HG03159 (cell line): ENCODE data around the gene UBE2S.
"Not testable (repeated sequence)": the region's sequence is repeated elsewhere in the genome, so short reads cannot be mapped to it uniquely, and the experiment has no call there.

ENCODE experiments used
- ATAC-seq: cut with Tn5 transposase; IDR thresholded peaks from one replicate; pipeline ENCODE4 v1.9.1; 2021; ENCODE audit warnings: mild to moderate bottlenecking, moderate library complexity; ENCODE audit not compliant: unreplicated experiment

UBE2S gene

DNA sequence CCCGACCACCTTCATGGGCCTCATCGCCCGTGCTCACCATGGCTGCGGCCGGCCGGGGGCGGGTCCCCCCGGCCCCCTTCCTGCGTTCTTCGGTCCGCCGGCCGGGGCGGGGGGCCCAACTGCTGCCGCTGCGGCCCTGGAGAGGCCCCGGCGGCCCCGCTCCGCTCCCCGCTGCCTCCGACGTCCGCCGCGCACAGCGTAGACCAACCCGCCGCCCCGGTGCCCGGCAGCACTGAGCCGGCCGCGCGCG lies at the start of gene UBE2S:
TSS of gene UBE2S (minus strand) at position 239 of the 250 bp plus-strand sequence. CDS start at position 40, 199 bp downstream.
- ATAC-seq: not testable (repeated sequence)

DNA sequence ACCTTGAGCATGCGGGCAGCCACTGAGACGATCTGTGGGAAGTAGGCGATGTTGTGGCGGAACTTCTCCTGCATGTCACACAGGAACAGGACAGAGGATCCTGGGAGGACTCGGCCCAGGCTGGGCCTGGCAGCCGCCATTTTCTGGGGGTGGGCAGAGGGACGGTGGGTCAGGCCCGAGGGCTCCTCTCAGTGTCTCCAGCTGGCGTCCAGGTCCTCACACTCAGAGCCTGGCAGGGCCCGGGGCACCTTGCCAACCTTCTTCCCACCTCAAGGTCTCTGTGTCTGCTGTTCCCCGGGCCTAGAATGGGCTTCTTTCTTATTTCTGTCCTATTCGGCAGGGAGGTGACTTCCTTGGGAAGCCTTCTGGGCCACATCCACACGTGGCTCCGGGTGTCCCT lies 48.8 kb upstream of the UBE2S start:
- ATAC-seq: no peak

GRCh38 chr19:55455576-55456235 lies 48.1 kb upstream of the UBE2S start:
- ATAC-seq: no peak

DNA sequence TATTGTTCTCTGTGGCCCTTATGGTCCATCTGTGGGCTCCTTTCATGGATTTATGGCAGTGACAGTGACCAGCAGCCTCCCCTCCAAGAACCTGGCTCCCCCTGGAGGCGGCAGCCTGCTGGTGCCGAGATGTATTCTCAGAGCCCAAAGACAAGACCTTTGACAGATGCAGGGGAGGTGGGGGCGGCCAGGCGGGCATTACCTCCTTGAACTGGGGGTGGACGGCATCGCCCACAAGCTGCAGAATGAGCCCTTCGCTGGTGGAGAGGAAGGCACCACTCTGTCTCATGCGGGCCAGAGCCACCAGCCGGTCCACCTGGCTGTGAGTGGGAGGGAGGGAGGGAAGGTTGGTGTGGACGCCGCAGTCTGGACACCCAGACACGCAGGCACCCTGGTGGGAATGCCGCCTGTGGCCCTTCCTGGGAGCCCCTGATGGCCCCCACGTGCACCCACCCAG lies 47.2 kb upstream of the UBE2S start:
- no peak for ATAC-seq

DNA sequence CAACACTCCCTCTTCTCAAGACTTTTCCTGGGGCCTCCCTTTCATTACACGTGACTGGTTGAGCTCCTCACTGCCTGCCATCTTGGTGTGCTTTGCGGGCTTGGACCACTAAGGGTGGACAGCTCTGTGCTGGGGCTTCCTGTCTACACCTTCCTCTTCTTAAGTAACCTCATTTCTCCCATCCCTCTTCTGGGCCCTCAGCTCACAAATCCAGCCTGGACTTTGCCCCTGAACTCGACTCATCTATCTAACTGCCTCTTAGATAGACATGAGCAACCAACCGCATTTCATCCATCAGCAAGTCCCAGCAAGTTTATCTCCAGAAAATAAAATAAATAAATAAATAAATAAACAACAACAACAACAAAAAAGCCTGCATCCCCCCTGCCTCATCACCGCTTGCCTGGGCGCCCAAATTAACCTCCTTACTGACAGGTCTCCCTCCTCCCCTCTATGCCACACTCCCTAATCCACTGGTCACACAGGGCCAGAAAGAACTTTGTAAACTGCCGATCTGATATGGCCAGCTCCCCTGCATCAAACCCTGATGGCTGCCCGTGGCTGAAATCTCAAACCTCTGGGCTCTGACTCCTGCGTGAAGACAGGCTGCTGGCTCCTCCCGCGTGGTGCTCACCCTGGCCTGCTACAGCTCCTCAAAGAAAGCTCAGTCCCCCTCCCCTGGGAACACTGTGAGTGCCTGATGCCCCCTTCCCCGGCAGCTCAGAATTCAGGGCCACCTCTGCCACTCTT lies 46.1 kb upstream of the UBE2S start:
- no peak for ATAC-seq

- ATAC-seq: no peak
Measured at GRCh38 chr19:55452749-55453346, 45.3 kb upstream of the UBE2S start.

- ATAC-seq: no peak
Measured at GRCh38 chr19:55451965-55452748, 44.6 kb upstream of the UBE2S start.

GRCh38 chr19:55451163-55451964 lies 43.8 kb upstream of the UBE2S start:
- ATAC-seq: no peak

DNA sequence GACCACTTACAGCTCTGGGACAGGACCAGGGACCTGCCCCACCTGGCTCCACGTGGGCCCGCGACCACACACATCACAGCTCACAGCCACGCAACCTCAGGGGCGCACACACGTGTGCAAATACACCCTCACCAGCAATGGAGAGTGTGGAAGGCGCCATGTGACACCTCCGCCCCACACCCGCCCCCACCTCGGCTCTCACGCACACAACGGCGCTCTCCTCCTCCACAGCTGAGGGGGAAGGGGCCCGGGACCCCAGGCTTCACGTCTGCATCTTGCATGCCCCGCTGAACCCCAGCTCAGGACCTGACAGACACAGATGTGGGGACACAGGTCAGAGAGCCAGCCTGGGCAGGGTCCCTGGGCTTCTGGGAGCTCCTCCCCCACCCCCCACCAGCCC lies 41.9 kb upstream of the UBE2S start:
- ATAC-seq: no peak

DNA sequence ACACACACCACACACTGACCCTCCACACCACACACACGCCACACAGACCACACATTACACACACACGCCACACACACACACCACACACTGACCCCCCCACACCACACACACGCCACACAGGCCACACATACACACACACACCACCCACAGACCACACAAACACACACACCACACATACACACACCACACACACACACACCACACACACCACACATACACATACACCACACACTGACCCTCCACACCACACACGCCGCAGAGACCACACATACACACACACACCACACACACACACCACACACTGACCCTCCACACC lies 40.5 kb upstream of the UBE2S start:
- ATAC-seq: not testable (repeated sequence)

DNA sequence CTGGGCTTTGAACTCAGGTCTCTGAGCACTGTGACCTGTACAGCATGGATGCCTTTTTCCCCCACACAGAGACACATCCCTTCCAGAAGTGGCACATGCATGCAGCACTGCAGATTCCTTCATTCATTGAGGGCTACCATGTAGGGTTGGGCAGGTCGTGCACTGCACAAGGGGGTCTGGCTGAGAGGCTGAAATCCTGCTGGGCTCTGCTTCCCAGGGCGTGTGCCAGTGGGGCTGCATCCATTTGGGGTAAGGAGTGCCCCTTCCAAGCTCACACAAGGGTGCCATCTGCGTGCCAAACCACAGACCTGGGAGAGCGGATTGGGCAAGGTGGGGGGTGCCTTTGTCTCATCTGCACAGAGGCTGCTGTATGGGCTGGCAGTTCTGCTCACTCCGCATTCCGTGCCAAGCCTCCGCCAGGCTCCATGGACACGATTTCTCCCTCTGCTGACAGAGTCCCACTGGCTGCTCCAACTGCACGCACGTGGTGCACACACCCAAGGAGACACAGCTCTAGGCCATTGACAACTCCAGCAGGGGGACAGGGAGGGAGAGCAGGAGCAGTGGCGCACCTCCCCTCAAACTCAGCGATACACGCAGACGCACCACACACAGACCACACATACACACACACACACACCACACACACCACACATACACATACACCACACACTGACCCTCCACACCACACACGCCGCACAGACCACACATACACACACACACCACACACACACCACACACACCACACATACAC lies 40.0 kb upstream of the UBE2S start:
- ATAC-seq: no peak

DNA sequence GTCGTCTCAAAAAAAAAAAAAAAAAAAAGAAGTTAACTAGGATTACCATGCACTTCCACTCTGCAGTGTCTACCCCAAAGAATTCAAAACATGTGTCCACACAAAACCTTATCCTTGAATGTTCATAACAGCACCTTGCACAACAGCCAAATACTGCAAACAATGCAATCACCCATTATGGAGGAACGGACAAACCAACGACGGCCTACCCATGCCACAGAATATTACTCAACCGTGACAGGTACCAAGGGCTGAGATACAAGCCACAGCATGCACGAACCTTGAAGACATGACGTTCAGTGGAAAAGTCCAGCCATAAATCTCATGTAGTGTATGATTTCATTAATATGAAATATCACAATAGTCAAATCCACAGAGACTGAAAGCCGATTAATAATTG lies 38.5 kb upstream of the UBE2S start:
- no peak for ATAC-seq

- ATAC-seq: no peak
Measured at GRCh38 chr19:55444646-55445045, 37.1 kb upstream of the UBE2S start.

GRCh38 chr19:55443824-55444480 lies 36.4 kb upstream of the UBE2S start:
- ATAC-seq: no peak

DNA sequence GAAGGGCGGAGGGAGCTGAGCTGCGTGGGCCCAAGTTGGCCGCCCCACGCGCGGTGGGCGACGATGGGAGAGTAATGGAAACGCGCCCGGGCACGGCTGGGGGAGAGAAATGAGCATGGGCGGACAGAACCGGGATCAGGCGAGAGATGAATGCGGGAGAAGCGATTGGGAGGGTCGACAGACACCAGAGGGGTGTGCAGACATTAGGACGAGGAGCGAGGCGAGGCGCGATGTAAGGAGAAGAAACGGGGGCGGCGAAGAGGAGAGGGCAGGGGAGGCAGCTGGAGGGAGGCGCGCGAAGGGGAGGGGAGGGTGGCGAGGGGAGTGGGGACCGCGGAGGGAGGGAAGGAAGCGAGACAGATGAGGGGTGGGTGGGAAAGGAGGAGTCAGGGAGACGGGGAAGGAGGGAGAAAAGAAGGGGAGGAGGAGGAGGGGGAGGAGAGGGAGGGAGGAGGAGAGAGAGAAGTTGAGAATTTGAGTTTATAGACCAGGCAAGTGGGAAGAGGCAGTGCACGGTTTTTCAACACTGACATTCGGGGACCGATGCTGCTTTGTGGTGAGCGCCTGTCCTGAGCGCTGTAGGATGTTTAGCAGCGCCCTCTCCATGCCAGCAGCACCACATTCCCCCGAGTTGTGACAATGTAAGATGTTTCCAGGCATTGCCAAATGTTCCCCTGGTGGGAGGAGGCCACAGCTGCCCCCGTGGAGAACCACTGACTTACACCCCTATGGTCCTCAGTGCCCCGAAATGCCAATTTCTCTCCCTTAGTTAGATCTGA lies 35.6 kb upstream of the UBE2S start, which contains the start of gene SHISA7:
TSS of gene SHISA7 (minus strand) at position 256 of the 779 bp plus-strand sequence. CDS start 437 bp downstream, outside the sequence.
- ATAC-seq: no peak

DNA sequence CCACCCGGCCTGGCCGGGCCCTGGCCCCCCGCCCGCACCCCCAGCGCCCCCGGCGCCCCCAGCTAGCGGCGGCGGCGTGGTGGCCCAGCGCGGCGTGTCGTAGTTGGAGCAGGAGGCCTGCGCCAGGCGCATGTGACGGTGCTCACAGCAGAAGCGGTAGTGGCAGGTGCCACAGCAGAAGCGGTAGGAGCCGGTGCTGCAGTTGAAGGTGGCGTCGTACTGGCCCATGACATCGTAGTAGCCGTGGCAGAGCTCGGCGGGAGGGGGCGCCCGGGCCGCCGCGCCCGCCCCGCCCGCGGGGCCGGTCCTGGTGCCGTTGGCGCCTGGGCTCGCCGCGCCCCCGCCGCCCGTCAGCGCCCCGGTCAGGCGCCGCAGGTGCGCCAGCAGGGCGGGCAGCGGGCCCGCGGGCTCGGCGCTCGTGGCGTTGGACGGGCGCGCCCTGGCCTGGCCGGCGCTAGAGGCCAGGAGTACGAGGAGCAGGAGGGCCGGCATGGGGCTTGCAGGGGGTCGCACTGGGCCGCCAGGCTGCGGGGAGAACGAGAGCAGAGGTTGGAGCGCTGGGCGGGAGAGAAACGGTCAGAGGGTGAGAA lies 34.9 kb upstream of the UBE2S start:
- no peak for ATAC-seq

GRCh38 chr19:55441692-55442321 lies 34.2 kb upstream of the UBE2S start:
- no peak for ATAC-seq

DNA sequence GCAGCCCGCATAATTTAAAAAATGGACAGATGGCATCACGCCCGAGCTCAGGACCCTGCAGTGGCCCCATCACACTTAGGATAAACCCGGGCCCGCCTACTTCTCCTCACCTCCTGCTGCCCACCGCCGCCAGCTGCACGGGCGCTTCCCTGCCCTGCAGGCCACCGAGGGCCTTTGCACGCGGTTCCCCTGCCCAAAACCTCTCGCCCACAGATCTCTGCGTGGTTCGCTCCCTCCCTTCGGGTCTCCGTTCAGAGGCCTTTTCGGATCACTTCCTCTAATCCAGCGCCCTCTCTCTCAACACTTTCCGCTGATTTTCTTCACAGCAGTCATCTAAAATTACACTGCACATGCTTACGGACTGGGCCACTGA lies 33.7 kb upstream of the UBE2S start:
- ATAC-seq: no peak
